ENCODE measurements around the gene MGST1. TPM values are rescaled to one million over a fixed set of nuclear protein-coding genes. Genes with fewer than 3 reads are reported as not detected.

Gene MGST1
- total RNA-seq, 1 donor = 72.7 TPM

GRCh38 chr12:16358878-16359277, 11.4 kb downstream of the MGST1 start:
- Histone ChIP-seq H3K4me2 (ENCODE audit: insufficient read depth, low read length) (no peak overlapping the region), H2AFZ (ENCODE audit: low read length) (no peak overlapping the region), H3K4me3 (ENCODE audit: insufficient read depth, low read length) (no peak overlapping the region), H4K20me1 (ENCODE audit: insufficient read depth, low read length) (no peaks in the 10 kb centered on the region), H3K9me3 (ENCODE audit: low read depth, low read length) (no peaks in the 10 kb centered on the region), H3K27ac (ENCODE audit: low read depth, low read length) (no peak overlapping the region), H3K79me2 (ENCODE audit: insufficient read depth, low read length) (peaks cover 28% of the 10 kb centered on the region), H3K27me3 (ENCODE audit: insufficient read depth, low read length) (no peaks in the 10 kb centered on the region), H3K36me3 (ENCODE audit: insufficient read depth, low read length) (peaks cover 66% of the 10 kb centered on the region), H3K4me1 (ENCODE audit: insufficient read depth, low read length) (peaks cover 7% of the 10 kb centered on the region)
- TF ChIP-seq, protein P1, sequence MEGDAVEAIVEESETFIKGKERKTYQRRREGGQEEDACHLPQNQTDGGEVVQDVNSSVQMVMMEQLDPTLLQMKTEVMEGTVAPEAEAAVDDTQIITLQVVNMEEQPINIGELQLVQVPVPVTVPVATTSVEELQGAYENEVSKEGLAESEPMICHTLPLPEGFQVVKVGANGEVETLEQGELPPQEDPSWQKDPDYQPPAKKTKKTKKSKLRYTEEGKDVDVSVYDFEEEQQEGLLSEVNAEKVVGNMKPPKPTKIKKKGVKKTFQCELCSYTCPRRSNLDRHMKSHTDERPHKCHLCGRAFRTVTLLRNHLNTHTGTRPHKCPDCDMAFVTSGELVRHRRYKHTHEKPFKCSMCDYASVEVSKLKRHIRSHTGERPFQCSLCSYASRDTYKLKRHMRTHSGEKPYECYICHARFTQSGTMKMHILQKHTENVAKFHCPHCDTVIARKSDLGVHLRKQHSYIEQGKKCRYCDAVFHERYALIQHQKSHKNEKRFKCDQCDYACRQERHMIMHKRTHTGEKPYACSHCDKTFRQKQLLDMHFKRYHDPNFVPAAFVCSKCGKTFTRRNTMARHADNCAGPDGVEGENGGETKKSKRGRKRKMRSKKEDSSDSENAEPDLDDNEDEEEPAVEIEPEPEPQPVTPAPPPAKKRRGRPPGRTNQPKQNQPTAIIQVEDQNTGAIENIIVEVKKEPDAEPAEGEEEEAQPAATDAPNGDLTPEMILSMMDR (IDR thresholded peaks at IDR 0.05; ENCODE audit: extremely low read depth, low read depth, low read length) = no peak
- no peak for DNase-seq (ENCODE audit: insufficient read length, low spot score, missing footprints)

DNA sequence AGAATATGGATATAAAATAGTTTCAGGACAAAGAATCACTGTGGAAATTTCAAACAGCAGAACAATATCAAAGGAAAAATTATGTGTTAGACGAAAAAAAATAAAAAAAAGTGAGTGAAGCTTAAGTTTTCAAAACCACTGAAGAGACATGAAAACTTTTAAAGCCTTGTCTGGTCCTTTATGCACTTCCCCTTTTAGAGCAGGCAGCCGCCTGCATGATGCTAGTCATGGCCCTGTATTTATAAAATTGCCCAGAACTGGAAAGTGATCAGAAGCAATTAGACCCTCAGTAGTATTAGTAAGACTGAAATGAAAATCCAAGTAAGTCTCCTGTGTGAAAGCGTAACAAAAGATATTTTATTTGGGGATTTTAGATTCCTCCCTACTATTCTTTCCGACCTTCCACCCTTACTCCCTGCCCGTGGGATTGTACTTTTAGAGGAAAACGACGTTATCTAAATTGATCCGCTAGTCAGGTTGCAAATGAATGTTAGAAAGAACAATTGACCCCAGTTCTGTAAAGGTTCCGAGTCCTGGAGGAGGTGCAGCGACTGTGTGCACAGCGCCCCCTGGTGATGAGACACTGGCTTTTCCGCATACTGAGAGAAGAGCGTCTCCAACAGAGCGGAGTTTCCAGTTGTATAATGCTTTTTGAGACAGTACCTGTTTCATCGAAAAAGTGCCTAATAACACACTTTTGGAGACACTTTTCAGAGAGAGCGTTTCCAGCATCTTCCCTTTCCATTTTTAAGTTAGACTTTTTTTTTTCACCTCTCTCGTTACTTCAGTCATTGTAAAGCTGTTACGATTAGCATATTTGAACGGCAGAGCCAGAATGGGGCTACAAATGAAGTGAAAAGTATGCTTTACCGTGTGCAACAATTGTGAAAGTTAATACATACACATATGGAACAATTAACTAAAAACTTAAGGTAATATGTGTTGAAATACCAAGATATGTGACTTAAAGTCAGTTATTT, 12.4 kb downstream of the MGST1 start:
- no peak overlapping the region for H2AFZ ChIP-seq (ENCODE audit: low read length)

GRCh38 chr12:16361142-16361783, 13.8 kb downstream of the MGST1 start:
- no peak overlapping the region for H2AFZ ChIP-seq (ENCODE audit: low read length)
- TF ChIP-seq, protein P1 (IDR thresholded peaks at IDR 0.05; ENCODE audit: extremely low read depth, low read depth, low read length) = no peak
- H3K79me2 ChIP-seq (ENCODE audit: insufficient read depth, low read length) = peaks cover 10% of the 10 kb centered on the region
- peaks cover 53% of the 10 kb centered on the region for H3K36me3 ChIP-seq (ENCODE audit: insufficient read depth, low read length)
- no peaks in the 10 kb centered on the region for H3K9me3 ChIP-seq (ENCODE audit: low read depth, low read length)
- no peak for DNase-seq (ENCODE audit: insufficient read length, low spot score, missing footprints)
- no peak overlapping the region for H3K27ac ChIP-seq (ENCODE audit: low read depth, low read length)
- H3K27me3 ChIP-seq (ENCODE audit: insufficient read depth, low read length) = no peaks in the 10 kb centered on the region
- no peaks in the 10 kb centered on the region for H4K20me1 ChIP-seq (ENCODE audit: insufficient read depth, low read length)
- no peak overlapping the region for H3K4me3 ChIP-seq (ENCODE audit: insufficient read depth, low read length)
- H3K4me1 ChIP-seq (ENCODE audit: insufficient read depth, low read length) = peaks cover 7% of the 10 kb centered on the region
- no peak overlapping the region for H3K4me2 ChIP-seq (ENCODE audit: insufficient read depth, low read length)

More for the DNA sequence above, 12.4 kb downstream of the MGST1 start:
- peaks cover 65% of the 10 kb centered on the region for H3K36me3 ChIP-seq (ENCODE audit: insufficient read depth, low read length)
- no peak for DNase-seq (ENCODE audit: insufficient read length, low spot score, missing footprints)
- no peaks in the 10 kb centered on the region for H3K9me3 ChIP-seq (ENCODE audit: low read depth, low read length)
- H3K27me3 ChIP-seq (ENCODE audit: insufficient read depth, low read length) = no peaks in the 10 kb centered on the region
- no peak overlapping the region for H3K4me3 ChIP-seq (ENCODE audit: insufficient read depth, low read length)
- H3K4me2 ChIP-seq (ENCODE audit: insufficient read depth, low read length) = no peak overlapping the region
- H4K20me1 ChIP-seq (ENCODE audit: insufficient read depth, low read length) = no peaks in the 10 kb centered on the region
- peaks cover 21% of the 10 kb centered on the region for H3K79me2 ChIP-seq (ENCODE audit: insufficient read depth, low read length)
- H3K27ac ChIP-seq (ENCODE audit: low read depth, low read length) = no peak overlapping the region
- peaks cover 7% of the 10 kb centered on the region for H3K4me1 ChIP-seq (ENCODE audit: insufficient read depth, low read length)
- TF ChIP-seq, protein P1 (IDR thresholded peaks at IDR 0.05; ENCODE audit: extremely low read depth, low read depth, low read length) = peak; percentile 76

- no peak overlapping the region for H3K4me2 ChIP-seq (ENCODE audit: insufficient read depth, low read length)
- H3K27ac ChIP-seq (ENCODE audit: low read depth, low read length) = no peak overlapping the region
- peaks cover 43% of the 10 kb centered on the region for H3K36me3 ChIP-seq (ENCODE audit: insufficient read depth, low read length)
- no peak overlapping the region for H3K4me3 ChIP-seq (ENCODE audit: insufficient read depth, low read length)
- DNase-seq (ENCODE audit: insufficient read length, low spot score, missing footprints) = no peak
- peaks cover 6% of the 10 kb centered on the region for H3K79me2 ChIP-seq (ENCODE audit: insufficient read depth, low read length)
- H3K4me1 ChIP-seq (ENCODE audit: insufficient read depth, low read length) = peaks cover 7% of the 10 kb centered on the region
- no peaks in the 10 kb centered on the region for H3K27me3 ChIP-seq (ENCODE audit: insufficient read depth, low read length)
- no peaks in the 10 kb centered on the region for H3K9me3 ChIP-seq (ENCODE audit: low read depth, low read length)
- no peak overlapping the region for H2AFZ ChIP-seq (ENCODE audit: low read length)
- H4K20me1 ChIP-seq (ENCODE audit: insufficient read depth, low read length) = no peaks in the 10 kb centered on the region
- TF ChIP-seq, protein P1 (IDR thresholded peaks at IDR 0.05; ENCODE audit: extremely low read depth, low read depth, low read length) = no peak
Observed at GRCh38 chr12:16362550-16362949, 15.1 kb downstream of the MGST1 start.
